ENCODE measurements around the gene RHO. TPM values are rescaled to one million over a fixed set of nuclear protein-coding genes. Genes with fewer than 3 reads are reported as not detected.
"Not testable (repeated sequence)": the region's sequence is repeated elsewhere in the genome, so short reads cannot be mapped to it uniquely, and the experiment has no call there.

The RHO gene
- total RNA-seq, 2 donors from 2014 or later, result 0.23 TPM; not detected in 1

- Histone ChIP-seq H3K9me3 (no peaks in the 10 kb centered on the region), H3K4me3 (no peak within 1 kb of the TSS), H3K36me3 (no peaks in the 10 kb centered on the region), H3K27me3 (replicated peaks; ENCODE audit: insufficient read depth) (no peaks in the 10 kb centered on the region), H3K27ac (no peak within 1 kb of the TSS), H3K4me1 (replicated peaks) (no peaks in the 10 kb centered on the region)
- TF ChIP-seq CTCF (IDR thresholded peaks at IDR 0.05) (no peak), POLR2AphosphoS5 (IDR thresholded peaks at IDR 0.05) (no peak), POLR2A (IDR thresholded peaks at IDR 0.05) (no peak)
- DNase-seq (ENCODE audit: low spot score), result no peak
- intact Hi-C loops (cut with DNase I), result no loop called here
- WGBS, result 90% methylated on average over 16 of the region's 16 CpGs
These were observed 14.8 kb downstream of the RHO start, which contains the start of gene H1-8 for GRCh38 chr3:129543156-129543790. Gene H1-8 (plus strand): TSS chr3:129543175. CDS start chr3:129543219, 44 bp downstream.

- Histone ChIP-seq H3K9me3 (no peaks in the 10 kb centered on the region), H3K36me3 (no peaks in the 10 kb centered on the region), H3K27ac (no peak overlapping the region), H3K27me3 (replicated peaks; ENCODE audit: insufficient read depth) (no peaks in the 10 kb centered on the region), H3K4me3 (no peak overlapping the region), H3K4me1 (replicated peaks) (no peaks in the 10 kb centered on the region)
- DNase-seq (ENCODE audit: low spot score), result no peak
- TF ChIP-seq POLR2AphosphoS5 (IDR thresholded peaks at IDR 0.05), result no peak
- no peak for TF ChIP-seq POLR2A (IDR thresholded peaks at IDR 0.05)
- TF ChIP-seq CTCF (IDR thresholded peaks at IDR 0.05), result no peak
- intact Hi-C loops (cut with DNase I), result no loop called here
- WGBS, result 81% methylated on average over 9 of the region's 9 CpGs
These were observed 15.6 kb downstream of the RHO start for GRCh38 chr3:129543999-129544398.

GRCh38 chr3:129545951-129546350, 17.5 kb downstream of the RHO start:
- intact Hi-C loops (cut with DNase I); H3K27ac ChIP-seq; H3K4me1 ChIP-seq (replicated peaks); H3K36me3 ChIP-seq; H3K27me3 ChIP-seq (replicated peaks; ENCODE audit: insufficient read depth); H3K4me3 ChIP-seq; DNase-seq (ENCODE audit: low spot score); H3K9me3 ChIP-seq: not testable (repeated sequence)
- WGBS, result 92% methylated on average over 3 of the region's 3 CpGs

DNA sequence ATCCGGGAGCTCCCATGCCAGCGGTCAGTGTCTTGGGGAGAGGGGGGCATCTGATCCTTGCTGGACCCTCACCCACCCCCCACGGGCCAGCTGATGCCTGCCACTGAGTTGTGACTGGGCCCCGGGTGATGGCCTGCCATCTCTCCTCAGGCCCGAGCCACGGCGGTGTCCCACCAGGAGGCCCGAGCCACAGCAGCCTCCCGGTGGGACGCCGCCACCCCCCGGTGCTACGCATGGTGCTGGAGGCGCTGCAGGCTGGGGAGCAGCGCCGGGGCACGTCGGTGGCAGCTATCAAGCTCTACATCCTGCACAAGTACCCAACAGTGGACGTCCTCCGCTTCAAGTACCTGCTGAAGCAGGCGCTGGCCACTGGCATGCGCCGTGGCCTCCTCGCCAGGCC, 18.8 kb downstream of the RHO start:
- H3K4me1 ChIP-seq (replicated peaks), result no peaks in the 10 kb centered on the region
- H3K27me3 ChIP-seq (replicated peaks; ENCODE audit: insufficient read depth), result no peaks in the 10 kb centered on the region
- H3K9me3 ChIP-seq, result no peaks in the 10 kb centered on the region
- no peaks in the 10 kb centered on the region for H3K36me3 ChIP-seq
- no peak for DNase-seq (ENCODE audit: low spot score)
- WGBS, result 96% methylated on average over 23 of the region's 24 CpGs
- H3K27ac ChIP-seq, result no peak overlapping the region
- intact Hi-C loops (cut with DNase I), result no loop called here
- no peak overlapping the region for H3K4me3 ChIP-seq
- TF ChIP-seq POLR2AphosphoS5 (IDR thresholded peaks at IDR 0.05) (no peak), POLR2A (IDR thresholded peaks at IDR 0.05) (no peak), CTCF (IDR thresholded peaks at IDR 0.05) (no peak)

GRCh38 chr3:129548104-129548965, 19.9 kb downstream of the RHO start:
- TF ChIP-seq CTCF (IDR thresholded peaks at IDR 0.05) (no peak), POLR2A (IDR thresholded peaks at IDR 0.05) (no peak), POLR2AphosphoS5 (IDR thresholded peaks at IDR 0.05) (no peak)
- Histone ChIP-seq H3K36me3 (no peaks in the 10 kb centered on the region), H3K9me3 (no peaks in the 10 kb centered on the region), H3K27ac (no peak overlapping the region), H3K4me1 (replicated peaks) (no peaks in the 10 kb centered on the region), H3K27me3 (replicated peaks; ENCODE audit: insufficient read depth) (no peaks in the 10 kb centered on the region), H3K4me3 (no peak overlapping the region)
- intact Hi-C loops (cut with DNase I), result no loop called here
- 87% methylated on average over 19 of the region's 19 CpGs for WGBS
- DNase-seq (ENCODE audit: low spot score), result no peak

Measured in prostate gland (tissue), 2 donors.